PFSK-1 (cell line): ENCODE measurements around the gene BCAP31.

Source experiments
- FOXP2 ChIP-seq: optimal IDR thresholded peaks from 2 replicates; pipeline ENCODE3; 2011; ENCODE audit warnings: borderline replicate concordance, control low read depth, inconsistent platforms; ENCODE audit not compliant: insufficient read depth; ENCODE audit errors: extremely low read length, extremely low read depth
- POLR2AphosphoS5 ChIP-seq: IDR thresholded peaks from 2 replicates; pipeline ENCODE4 v1.6.1; 2012; ENCODE audit warnings: low read depth, mild to moderate bottlenecking, control low read depth, low read length, moderate library complexity
- REST ChIP-seq, 2 experiments: IDR thresholded peaks; 2 replicates each; pipeline versions ENCODE4 v1.6.1 to v1.8.0; 2011 to 2012; ENCODE audit warnings: low read depth in 2 of 2, low read length in 2 of 2, control low read depth in 1 of 2, inconsistent platforms in 1 of 2, mild to moderate bottlenecking in 1 of 2, moderate library complexity in 1 of 2; ENCODE audit not compliant: insufficient read depth in 1 of 2
- TAF1 ChIP-seq: IDR thresholded peaks from 2 replicates; pipeline ENCODE4 v1.6.1; 2012; ENCODE audit warnings: low read length, control low read depth, borderline replicate concordance; ENCODE audit not compliant: insufficient read depth

- TF ChIP-seq POLR2AphosphoS5, result no peak
- no peak for TF ChIP-seq FOXP2
- TF ChIP-seq REST (IDR thresholded peaks at IDR 0.05; ENCODE audit: insufficient read depth in 1 of 2, low read depth in 2 of 2, low read length in 2 of 2), result no peak
- TF ChIP-seq TAF1, result no peak
These were observed 7.1 kb upstream of the BCAP31 start for GRCh38 chrX:153731117-153731844.
